Activated naive CD4-positive, alpha-beta T cell (primary cell): ENCODE results near the gene TEAD4.

ENCODE experiments used
- DNase-seq, 4 experiments: peaks; one replicate each; lab custom pipeline; 2025; lab: John Stamatoyannopoulos, UW

The TEAD4 gene

DNA sequence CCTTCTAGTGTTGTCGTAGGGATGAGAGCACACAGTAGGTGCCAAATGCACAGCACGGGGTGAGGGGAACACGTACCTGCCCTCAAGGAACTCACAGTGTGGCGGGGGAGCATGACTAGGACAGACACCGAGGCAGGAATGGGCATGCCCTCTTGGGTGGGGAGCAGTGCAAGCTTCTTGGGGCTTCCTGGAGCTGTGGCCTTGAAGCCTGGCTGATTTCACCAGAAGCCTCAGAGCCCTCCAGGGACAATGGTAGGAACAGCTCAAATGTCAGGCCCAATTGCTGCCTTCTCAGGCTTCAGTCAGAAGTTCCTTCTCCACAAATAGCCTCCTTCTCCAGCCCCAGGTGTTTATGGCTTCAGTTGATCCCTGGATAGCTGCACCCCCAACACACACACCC, 43.4 kb downstream of the TEAD4 start:
- DNase-seq: no peak

DNA sequence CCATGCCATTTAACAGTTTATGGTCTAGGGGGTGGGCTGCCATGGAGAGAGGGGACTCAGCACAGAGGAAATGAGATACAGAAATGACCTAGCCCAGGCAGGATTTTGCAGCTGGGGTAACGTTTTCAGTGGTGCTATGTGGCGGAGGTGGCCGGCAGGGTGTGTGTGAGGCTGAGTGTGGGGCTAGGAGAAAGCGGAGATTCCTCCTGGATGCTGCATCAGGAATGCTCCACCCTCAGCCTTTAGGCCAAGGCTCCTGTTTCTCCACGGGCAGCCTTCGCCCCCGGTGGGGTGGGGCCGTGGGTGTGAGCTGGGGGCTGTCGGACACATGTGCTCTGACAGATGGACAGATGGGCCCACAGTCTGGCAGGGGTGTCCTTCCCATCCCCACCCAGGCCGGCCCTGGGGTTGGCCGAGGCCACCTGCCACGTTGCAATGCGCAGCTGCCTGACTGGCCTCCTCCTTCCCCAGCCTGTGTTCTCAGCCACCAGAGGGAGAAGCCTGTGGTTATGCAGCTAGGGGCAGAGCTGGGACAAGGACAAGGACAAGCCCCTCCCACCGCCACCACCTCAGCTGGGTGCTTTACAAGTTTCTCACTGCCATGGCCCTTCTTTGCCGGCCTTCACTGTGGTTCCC, 44.3 kb downstream of the TEAD4 start:
- DNase-seq: no peak

DNA sequence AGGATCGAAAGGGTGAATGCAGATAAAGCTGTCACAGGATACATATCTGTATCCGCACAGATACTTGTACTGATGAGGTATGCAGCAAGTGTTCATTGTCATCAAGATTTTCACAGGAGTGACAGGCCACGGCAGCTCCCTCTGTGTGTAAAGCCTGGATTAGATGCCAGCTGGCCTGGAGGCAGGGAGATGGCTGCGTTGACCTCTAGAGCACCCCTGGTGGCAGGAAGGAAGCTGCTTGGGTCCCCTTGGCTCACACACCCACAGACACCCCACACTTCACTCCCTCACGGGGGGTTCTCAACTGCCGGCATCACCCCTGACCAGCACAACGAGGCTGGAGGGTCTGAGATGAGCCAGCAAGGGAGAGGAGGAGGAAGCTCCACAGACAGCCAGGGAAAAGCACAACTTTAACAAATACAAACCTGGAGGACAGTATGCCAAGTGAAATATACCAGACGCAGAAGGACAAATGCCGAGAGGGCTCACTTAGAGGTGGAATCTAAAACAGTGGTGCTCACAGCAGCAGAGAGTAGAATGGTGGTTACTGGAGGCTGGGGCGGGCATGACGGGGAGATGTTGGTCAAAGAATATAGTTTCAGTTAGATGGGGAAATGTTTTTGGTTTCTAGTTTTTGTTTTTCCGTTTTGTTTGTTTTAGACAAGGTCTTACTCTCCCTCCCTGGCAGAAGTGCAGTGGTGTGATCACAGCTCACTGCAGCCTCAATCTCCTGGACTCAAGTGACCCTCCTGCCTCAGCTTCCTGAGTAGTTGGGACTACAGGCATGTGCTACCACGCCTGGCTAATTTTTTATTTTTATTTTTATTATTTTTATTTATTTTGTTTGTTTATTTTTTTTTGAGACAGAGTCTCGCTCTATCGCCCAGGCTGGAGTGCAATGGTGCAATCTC, 45.7 kb downstream of the TEAD4 start:
- no peak for DNase-seq

DNA sequence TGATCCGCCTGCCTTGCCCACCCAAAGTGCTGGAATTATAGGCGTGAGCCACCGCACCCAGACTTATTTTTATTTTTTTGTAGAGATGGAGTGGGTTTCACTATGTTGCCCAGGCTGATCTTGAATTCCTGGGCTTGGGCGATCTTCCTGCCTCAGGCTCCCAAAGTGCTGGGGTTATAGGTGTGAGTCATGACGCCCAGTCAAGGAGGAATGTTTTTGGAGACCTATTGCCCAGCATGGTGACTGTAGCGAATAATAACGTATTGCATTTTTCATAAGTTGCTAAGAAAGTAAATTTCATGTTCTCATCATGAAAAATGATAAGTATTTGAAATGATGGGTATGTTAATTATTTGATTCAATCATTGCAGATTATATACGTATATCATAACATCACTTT, 46.5 kb downstream of the TEAD4 start:
- DNase-seq: no peak

DNA sequence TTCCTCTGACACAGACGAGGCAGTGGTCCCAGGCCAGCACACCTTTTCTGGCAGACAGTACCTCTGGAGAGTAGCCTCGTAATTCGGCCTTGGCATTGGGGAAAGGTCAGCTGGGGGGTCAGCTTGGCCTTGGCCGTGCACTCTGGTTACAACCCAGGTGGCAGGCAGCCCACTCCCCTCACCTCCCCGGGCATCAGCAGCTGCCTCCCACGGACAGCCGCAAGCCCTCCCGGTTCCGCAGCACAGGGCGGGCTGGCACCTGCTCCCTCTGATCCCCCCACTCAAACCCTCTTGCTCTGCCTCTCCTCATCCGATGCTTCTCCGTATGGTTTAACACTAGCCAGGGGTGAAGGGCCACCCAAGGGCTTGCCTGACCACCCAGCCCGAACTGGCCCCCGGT, 50.6 kb downstream of the TEAD4 start:
- DNase-seq: no peak

DNA sequence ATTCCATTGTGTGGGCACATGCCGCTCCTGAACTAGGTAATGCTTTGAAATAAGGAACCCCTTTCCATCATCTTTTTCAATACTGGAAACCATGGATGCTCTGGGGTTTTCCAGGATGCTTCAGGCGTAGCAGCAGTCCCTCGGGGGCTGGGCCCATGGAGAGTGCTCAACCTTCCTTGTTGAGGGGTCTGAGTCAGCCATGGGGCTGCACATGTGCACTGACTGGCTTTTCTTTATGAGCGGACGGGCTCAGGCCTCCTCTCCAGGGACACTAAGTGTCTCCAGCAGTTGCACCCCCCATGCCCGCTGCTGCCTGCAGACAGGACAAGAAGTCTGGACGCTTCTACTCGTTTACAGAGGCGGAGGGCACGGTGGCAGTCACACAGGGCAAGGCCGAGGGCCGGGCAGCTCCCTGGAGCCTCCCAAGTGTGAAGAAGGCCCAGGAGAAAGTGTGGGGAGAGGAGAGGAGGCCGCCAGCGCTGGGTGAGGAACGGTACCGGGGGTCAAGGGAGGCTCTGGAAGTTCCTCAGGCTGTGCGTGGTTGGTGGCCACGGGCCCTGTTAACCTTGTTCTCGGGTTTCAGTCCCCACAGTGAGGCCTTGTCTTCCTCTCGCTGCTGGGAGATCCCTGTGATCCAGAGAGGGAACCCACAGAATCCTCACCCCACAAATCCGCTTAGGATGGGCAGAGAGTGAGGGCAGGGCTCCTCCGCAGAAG, 51.2 kb downstream of the TEAD4 start:
- DNase-seq: no peak

DNA sequence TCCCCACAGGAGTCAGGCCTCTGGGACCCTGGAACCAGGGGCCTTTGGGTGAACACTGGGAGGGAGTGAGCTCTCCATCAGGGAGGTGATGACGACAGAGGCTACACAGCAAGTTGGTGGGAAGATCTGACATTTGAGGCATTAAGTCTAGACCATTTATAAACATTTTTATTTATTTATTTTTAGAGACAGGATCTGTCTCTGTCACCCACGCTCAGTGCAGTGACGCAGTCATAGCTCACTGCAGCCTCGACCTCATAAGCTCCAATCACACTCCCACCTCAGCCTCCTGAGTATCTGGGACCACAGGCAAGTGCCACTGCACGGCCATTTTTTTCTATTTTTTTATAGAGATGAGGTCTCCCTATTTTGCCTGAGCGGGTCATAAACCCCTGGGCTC, 53.6 kb downstream of the TEAD4 start:
- DNase-seq: no peak

DNA sequence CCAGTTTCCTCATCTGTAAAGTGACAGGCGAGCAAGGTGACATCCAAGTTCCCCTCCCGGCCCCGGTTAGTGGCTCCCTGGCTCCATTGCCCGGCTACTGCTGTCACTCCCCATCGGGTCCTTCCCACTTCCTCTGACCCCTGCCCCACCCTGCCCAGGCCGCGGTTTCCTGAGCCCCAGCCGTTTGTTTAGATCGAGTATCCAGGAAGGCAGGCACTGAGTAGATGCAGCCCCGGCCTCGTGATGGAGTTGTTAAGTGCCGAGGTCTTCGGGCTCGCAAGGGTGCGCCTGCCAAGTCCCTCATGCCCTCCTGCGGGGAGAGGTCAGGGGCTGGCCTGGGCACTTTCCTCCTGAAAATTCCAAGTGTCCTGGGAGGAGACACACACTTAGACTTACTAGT, 55.4 kb downstream of the TEAD4 start:
- no peak for DNase-seq

DNA sequence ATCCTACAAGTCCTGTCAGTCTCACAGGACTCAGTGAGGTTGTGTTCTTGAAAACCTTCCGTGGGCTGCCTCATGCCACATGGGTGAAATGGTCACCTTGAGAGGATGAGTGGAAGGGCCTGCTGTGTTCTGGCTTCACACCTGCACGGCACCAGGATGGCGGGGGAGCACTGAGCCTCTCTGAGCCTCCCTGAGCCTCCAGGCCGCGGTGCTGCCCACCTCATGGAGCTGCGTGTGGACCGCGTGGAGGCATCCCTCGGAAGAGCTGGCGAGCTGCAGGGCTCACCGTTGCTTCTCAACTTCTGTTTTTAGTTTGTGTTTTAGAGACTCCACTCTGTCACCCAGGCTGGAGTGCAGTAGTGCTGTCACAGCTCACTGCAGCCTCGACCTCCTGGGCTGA, 56.2 kb downstream of the TEAD4 start:
- no peak for DNase-seq

DNA sequence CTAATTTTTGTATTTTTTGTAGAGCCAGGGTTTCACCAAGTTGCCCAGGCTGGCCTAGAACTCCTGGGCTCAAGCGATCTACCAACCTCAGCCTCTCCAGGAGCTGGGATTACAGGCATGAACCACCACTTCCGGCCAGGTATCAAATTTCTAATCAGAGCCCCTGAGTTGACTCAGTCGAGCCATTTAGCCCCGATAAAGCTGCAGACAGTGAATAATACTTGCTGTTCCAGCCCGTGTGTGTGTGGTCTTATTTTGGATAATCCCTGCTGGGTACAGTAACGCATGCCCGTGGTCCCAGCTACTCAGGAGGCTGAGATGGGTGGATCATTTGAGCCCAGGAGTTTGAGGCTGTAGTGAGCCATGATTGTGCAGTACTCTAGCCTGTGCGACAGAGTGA, 57.0 kb downstream of the TEAD4 start:
- DNase-seq: no peak

DNA sequence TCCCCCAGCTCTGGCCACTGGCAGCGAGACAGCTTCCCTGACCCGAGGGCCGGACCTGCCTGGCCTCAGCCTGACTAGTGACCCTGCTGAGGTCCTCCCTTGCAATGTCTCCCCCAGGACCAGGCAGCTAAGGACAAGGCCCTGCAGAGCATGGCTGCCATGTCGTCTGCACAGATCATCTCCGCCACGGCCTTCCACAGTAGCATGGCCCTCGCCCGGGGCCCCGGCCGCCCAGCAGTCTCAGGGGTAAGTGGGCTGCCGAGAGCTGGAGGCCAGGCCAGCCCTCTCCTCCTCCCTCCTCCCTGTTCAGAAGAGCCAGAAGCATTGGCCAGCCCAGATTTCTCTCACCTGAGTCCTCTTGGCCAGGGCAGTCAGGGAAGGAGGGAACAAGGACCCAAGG, 58.1 kb downstream of the TEAD4 start:
- DNase-seq: no peak

DNA sequence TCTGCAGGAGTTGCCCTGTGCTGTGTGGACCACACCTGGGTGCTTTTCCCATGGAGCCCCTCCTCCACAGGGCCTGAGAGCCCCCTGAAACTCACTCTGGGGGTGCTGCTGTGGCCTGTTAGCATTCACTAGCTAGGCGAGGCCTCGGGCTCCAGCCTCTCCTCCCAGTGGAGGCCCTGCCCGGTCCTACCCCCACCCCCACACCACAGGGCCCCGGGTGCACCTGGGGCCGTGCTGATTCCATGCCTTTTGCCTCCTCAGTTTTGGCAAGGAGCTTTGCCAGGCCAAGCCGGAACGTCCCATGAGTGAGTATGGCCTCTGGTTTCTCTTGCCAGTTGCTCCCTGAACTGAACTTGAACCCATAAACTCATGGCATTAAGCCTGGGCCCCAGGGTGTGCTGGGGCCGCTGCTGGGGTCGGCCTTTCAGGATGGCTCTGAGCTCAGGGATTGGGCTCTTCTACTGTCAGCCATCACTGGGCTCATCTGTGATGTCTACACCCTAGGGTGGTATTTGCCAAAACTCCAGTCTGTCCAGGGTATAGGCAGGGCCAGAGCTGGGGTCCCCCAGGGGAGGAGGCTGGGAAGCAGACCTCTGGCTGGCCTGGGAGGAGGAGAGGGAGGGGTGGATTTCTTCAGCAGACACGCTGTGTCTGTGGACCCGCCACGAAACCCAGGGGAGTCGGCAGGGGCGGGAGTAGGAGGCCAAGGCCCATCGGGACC, 59.2 kb downstream of the TEAD4 start:
- DNase-seq: no peak

DNA sequence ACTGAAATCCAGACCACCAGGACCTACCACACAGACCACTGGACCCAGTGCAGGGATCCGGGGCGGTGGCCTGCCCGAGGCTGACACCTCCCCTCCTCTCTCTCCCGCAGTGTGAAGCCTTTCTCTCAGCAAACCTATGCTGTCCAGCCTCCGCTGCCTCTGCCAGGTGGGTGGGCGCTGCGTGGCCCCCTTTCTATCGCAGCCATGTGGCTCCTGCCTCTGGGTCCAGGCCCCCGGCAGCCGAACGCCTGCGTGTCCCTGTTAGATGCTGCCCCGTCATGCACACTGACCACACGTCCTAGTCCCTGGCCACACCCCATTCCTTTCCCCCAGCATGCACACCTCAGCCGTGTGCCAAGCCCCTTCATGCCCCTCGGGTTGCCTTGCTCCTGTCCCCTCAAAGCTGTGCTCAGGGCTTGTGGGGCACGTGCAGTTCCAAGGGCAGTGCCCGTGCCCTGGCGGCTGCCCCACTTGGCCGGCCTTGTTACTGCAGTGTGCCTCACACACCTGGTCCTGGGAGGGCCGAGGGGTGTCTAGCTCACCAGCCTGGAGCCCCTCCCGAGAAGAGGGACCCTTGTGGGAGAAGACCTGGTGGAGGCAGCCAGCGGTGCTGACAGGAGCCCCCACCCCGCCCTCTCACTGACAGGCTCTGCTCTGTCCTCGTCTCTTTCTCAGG, 59.9 kb downstream of the TEAD4 start:
- DNase-seq: no peak

DNA sequence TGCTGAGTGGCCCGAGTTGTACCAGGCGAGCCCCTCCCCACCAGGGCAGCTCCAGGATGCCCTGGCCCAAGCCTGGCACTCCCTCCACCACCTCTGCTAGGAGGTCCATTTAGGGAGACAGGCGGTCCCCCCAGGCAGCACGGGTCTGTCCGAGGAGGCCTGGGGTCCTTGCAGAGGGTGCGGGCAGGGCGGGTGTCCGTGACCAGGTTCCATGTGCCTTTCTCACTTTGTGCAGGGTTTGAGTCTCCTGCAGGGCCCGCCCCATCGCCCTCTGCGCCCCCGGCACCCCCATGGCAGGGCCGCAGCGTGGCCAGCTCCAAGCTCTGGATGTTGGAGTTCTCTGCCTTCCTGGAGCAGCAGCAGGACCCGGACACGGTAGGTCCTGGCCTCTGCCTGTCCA, 61.2 kb downstream of the TEAD4 start:
- DNase-seq: no peak

DNA sequence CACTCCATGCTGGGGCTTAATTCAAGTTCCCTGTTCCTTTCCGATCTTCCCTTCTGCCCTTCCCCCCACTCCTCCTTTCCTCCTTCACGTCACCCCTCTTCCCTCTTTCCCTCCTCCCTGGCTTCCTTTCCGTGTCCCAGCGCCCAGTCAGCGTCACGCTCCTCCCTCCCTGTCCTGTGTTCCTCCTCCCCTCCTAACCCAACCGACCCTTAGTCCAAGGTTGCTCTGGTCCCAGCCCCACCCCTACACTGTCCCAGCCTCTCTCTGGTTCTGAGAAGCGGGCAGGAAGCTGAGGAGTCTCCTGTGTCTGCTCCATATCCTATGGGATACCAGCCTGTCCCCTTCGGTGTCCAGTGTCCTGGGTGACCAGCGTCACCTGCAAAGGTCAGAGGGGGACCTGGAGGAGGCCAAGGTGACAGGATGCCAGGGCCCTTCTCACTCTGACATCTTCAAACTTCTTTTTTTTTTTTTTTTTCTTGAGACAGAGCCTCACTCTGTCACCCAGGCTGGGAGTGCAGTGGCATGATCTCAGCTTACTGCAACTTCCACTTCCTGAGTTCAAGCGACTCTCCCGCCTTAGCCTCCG, 61.7 kb downstream of the TEAD4 start:
- no peak for DNase-seq

DNA sequence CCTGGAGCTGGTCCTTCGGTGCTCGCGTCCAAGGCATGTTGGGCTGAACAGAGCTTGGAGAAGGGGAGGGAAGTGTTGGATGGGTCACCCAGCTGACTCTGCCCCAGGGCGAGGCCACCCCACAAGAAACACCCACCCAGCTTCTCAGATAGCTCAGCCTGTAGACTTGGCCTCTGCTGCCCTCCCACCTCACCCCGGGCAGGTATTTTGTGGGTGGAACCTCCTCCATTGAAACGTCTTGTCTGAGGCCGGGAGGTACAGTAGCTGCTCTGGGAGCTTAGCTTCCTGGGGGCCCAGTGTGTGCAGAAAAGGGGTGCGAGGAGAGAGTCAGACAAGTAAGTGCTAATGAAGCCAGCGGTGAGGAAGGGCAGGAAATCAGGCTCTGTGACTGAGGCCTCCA, 63.2 kb downstream of the TEAD4 start:
- no peak for DNase-seq

DNA sequence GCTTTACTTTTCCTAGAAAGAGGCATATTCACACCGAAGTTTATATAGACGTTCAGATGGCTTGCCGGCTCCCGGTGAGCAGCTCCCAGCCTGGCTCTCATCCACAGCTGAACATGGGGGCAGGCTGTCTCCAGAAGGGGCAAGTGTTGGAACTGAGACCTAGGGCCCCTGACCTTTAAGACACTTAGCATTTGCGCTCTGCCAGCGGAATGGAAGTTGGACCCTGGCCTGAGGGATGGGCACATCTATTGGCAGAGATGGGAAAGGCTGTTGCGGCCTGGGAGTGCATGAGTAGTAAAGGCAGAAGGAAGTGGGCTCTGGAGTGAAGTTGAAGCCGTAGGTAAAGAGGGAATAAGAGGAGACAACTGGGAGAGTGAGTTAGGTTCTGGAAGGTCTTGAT, 63.8 kb downstream of the TEAD4 start:
- DNase-seq: no peak

DNA sequence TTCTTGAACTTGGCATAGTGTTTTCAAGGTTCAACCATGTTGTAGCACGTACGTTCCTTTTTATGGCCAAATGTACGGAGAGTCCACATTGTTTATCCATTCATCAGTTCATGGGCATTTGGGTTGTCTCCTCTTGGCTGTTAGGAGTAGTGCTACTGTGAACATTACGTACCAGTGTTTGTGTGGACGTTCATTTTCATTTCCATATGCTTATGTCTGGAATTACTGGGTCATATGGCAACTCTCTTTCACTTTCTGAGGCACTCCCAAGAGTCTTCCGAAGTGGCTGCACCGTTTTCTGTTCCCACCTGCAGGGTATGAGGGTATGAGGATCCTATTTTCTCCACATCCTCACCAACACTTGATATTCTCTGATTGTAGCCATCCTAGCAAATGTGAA, 68.9 kb downstream of the TEAD4 start:
- DNase-seq: no peak

DNA sequence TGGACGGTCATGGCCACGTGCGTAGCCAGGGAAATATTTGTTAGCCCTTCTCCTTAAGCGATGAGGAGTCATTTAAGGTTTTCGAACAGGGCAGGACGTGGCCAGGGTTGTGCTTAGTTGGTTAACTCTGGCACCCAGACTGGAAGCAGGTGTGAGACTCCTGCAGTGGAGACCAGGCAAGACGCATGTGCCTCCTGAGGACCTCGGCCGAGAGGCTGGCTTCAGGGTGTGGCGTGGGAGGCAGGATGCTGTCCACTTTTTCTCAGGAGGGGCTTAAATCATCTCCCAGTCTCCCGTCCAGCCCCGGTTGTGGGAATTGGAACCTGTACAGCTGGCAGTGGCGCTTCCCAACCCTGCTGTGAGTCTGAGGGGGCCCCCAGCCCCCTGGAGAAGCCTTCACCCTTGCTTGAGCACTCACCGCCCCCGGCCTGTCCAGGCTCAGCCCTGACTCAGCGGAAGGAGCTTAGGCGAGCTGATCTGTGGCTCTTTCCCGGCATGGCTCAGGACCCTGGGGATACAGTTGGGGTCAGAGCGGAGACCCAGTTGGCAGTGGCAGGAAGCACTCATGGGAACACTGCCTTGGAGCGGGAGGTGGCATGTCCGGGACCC, 71.7 kb downstream of the TEAD4 start:
- DNase-seq: no peak

DNA sequence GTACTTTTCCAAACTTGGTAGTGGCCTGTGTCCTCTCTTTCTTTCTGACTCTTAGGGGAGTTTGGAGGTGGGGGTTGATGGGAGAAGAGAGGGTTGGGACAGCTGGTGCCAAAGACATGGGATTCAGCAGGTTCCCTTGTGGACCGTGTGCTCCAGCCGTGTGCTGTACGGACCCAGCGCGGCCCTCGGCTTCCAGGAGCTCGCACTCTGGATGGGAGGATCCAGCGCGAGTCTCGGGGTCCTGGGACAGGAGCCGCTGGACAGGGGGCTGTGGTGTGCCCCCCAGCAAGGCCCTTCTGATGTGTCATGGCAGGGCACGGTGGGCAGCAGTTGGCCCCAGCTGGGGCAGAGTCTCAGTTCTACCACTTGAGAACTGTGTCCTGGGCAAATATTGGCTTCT, 73.0 kb downstream of the TEAD4 start:
- DNase-seq: no peak
